Keratinocyte (primary cell): ENCODE data around the gene PPP1R3A. TPM values are rescaled to one million over a fixed set of nuclear protein-coding genes. Genes with fewer than 3 reads are reported as not detected.

Experiments used
- DNase-seq: peaks from one replicate; pipeline ENCODE4 v3.0.0-alpha.2; 2011; ENCODE audit warnings: low read depth, missing footprints, low spot score
- FAIRE-seq: peaks from 2 replicates; lab custom pipeline; 2011; peaks lifted over from hg19 to GRCh38; lab: Jason Lieb, UNC
- H2AFZ ChIP-seq: 2 replicates; pipeline ENCODE4 v1.6.0; 2012; ENCODE audit warnings: low read length, control low read depth, inconsistent platforms; ENCODE audit not compliant: control insufficient read depth
- H3K27ac ChIP-seq: 2 replicates; pipeline ENCODE4 v1.5.1; 2011; ENCODE audit warnings: low read length; ENCODE audit not compliant: control insufficient read depth, insufficient read depth
- H3K27me3 ChIP-seq: 3 replicates; pipeline ENCODE4 v1.6.0; 2011; ENCODE audit warnings: low read length; ENCODE audit not compliant: control insufficient read depth, insufficient read depth; ENCODE audit errors: extremely low read depth
- H3K36me3 ChIP-seq, 2 experiments: 2 replicates in 1 of 2; 3 replicates in 1 of 2; pipeline ENCODE4 v1.5.1; 2011; ENCODE audit warnings: low read length in 2 of 2, mild to moderate bottlenecking in 1 of 2; ENCODE audit not compliant: control insufficient read depth in 2 of 2, insufficient read depth in 2 of 2; ENCODE audit errors: extremely low read depth in 1 of 2
- H3K4me1 ChIP-seq: 3 replicates; pipeline ENCODE4 v1.5.1; 2011; ENCODE audit warnings: low read length; ENCODE audit not compliant: control insufficient read depth, insufficient read depth; ENCODE audit errors: extremely low read depth
- H3K4me2 ChIP-seq: 3 replicates; pipeline ENCODE4 v1.6.0; 2011; ENCODE audit warnings: low read depth, low read length; ENCODE audit not compliant: control insufficient read depth, insufficient read depth; ENCODE audit errors: extremely low read depth
- H3K4me3 ChIP-seq, 3 experiments: fragments of 200-600 bp in 1 of 3; sonication (generic) in 1 of 3; 2 replicates in 2 of 3; 3 replicates in 1 of 3; pipeline ENCODE4 v1.5.1; 2011 to 2016; ENCODE audit warnings: low read length in 3 of 3, mild to moderate bottlenecking in 3 of 3, control low read depth in 2 of 3, inconsistent platforms in 1 of 3, low read depth in 1 of 3, mixed read lengths in 1 of 3, mixed run types in 1 of 3, moderate library complexity in 1 of 3; ENCODE audit not compliant: control insufficient read depth in 2 of 3, insufficient read depth in 2 of 3; ENCODE audit errors: extremely low read depth in 1 of 3
- H3K79me2 ChIP-seq: 2 replicates; pipeline ENCODE4 v1.6.0; 2012; ENCODE audit warnings: low read length; ENCODE audit not compliant: control insufficient read depth, insufficient read depth
- H3K9ac ChIP-seq: 3 replicates; pipeline ENCODE4 v1.6.0; 2011; ENCODE audit warnings: low read length; ENCODE audit not compliant: control insufficient read depth, insufficient read depth; ENCODE audit errors: extremely low read depth
- H3K9me1 ChIP-seq: 3 replicates; pipeline ENCODE4 v1.6.0; 2011; ENCODE audit warnings: low read length; ENCODE audit not compliant: control insufficient read depth, insufficient read depth; ENCODE audit errors: extremely low read depth
- H3K9me3 ChIP-seq: 2 replicates; pipeline ENCODE4 v1.5.1; 2012; ENCODE audit warnings: low read depth, low read length; ENCODE audit not compliant: control insufficient read depth
- H4K20me1 ChIP-seq: 3 replicates; pipeline ENCODE4 v1.6.0; 2011; ENCODE audit warnings: low read length; ENCODE audit not compliant: control insufficient read depth, insufficient read depth; ENCODE audit errors: extremely low read depth
- EZH2 ChIP-seq: IDR thresholded peaks from one replicate; pipeline ENCODE4 v1.6.1; 2012; ENCODE audit warnings: inconsistent platforms, mild to moderate bottlenecking, low read length, moderate library complexity
- dilution Hi-C: fragments of 300-500 bp; cut with MboI; formaldehyde crosslinking; loops from one replicate; pipeline ENCODE4 v1.7.0; 2020; ENCODE audit warnings: low sequenced_read_pairs; ENCODE audit not compliant: extremely low pct_ligation_motif_present
- polyA plus RNA-seq, 5 experiments: library from polyadenylated mRNA; depleted of rRNA in 3 of 5; stranded (reverse) in 3 of 5; stranded (forward) in 1 of 5; unstranded in 1 of 5; fragments of >200 nt; gene quantifications; 1 replicate in 1 of 5; 2 replicates in 3 of 5; 3 replicates in 1 of 5; pipeline versions ENCODE4 v1.2.1 to v1.2.3, GENCODE V29; 2011 to 2012; ENCODE audit warnings: missing spikeins in 2 of 5, low read depth in 1 of 5, low replicate concordance in 1 of 5
- TF ChIP-seq, protein P1 (sequence below), 3 experiments: IDR thresholded peaks in 1 of 3; conservative IDR thresholded peaks in 1 of 3; optimal IDR thresholded peaks in 1 of 3; 2 replicates in 2 of 3; 3 replicates in 1 of 3; pipeline versions ENCODE3 to v1.5.1; 2011; ENCODE audit warnings: low read length in 3 of 3, mild to moderate bottlenecking in 3 of 3, moderate library complexity in 2 of 3, control low read depth in 1 of 3, inconsistent platforms in 1 of 3; ENCODE audit not compliant: insufficient read depth in 2 of 3; ENCODE audit errors: extremely low read depth in 1 of 3

PPP1R3A gene
- polyA plus RNA-seq, 1 donor (not counting 4 experiments of a cell fraction or from before 2014, with no cell fraction given) = not detected

DNA sequence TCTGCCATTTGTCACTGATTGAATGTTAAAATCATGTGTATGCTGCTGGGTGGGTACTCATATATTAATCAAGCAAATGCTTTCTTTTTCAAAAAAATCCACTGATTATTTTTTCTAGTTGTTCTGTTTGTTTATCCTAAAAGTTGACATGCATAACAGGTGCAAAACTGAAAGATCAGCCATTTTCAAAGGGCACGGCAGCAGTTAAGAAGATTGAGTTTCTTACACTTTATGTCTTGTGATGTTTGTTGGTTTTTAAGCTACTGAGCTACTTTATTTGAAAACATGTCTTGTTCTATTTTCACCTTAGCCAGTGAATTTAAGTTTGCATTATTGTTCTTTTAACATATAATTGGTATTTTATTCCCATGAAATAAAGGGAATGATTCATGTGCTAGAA is 45.8 kb downstream of the PPP1R3A start:
- no peaks in the 10 kb centered on the region for H3K9me3 ChIP-seq
- no peaks in the 10 kb centered on the region for H3K27me3 ChIP-seq
- no peaks in the 10 kb centered on the region for H4K20me1 ChIP-seq
- no peak overlapping the region for H3K4me2 ChIP-seq
- no peak overlapping the region for H2AFZ ChIP-seq
- H3K9ac ChIP-seq = no peak overlapping the region
- TF ChIP-seq EZH2 = no peak
- TF ChIP-seq, protein P1, sequence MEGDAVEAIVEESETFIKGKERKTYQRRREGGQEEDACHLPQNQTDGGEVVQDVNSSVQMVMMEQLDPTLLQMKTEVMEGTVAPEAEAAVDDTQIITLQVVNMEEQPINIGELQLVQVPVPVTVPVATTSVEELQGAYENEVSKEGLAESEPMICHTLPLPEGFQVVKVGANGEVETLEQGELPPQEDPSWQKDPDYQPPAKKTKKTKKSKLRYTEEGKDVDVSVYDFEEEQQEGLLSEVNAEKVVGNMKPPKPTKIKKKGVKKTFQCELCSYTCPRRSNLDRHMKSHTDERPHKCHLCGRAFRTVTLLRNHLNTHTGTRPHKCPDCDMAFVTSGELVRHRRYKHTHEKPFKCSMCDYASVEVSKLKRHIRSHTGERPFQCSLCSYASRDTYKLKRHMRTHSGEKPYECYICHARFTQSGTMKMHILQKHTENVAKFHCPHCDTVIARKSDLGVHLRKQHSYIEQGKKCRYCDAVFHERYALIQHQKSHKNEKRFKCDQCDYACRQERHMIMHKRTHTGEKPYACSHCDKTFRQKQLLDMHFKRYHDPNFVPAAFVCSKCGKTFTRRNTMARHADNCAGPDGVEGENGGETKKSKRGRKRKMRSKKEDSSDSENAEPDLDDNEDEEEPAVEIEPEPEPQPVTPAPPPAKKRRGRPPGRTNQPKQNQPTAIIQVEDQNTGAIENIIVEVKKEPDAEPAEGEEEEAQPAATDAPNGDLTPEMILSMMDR (optimal IDR thresholded peaks at IDR 0.05 in 1 of 3, IDR thresholded peaks at IDR 0.05 in 1 of 3, conservative IDR thresholded peaks at IDR 0.05 in 1 of 3; ENCODE audit: extremely low read depth in 1 of 3, insufficient read depth in 2 of 3, low read length in 3 of 3) = no peak
- DNase-seq = no peak
- H3K4me1 ChIP-seq = no peaks in the 10 kb centered on the region
- H3K36me3 ChIP-seq = no peaks in the 10 kb centered on the region
- H3K4me3 ChIP-seq = no peak overlapping the region
- H3K9me1 ChIP-seq = no peaks in the 10 kb centered on the region
- no peak for FAIRE-seq
- H3K27ac ChIP-seq = no peak overlapping the region
- dilution Hi-C loops = no loop called here
- H3K79me2 ChIP-seq = no peaks in the 10 kb centered on the region

DNA sequence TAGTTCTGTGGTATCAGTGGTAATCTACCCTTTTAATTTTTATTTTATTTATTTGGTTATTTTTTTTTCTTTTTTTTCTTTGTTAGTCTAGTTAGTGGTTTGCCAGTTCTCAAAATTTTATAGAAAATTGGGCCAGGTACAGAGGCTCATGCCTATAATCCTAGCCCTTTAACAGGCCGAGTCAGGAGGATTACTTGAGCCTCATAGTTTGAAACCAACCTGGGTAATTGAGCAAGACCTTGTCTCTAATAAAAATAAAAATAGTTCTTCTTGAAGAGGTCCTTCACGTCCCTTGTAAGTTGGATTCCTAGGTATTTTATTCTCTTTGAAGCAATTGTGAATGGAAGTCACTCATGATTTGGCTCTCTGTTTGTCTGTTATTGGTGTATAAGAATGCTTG is 51.5 kb downstream of the PPP1R3A start:
- dilution Hi-C loops = no loop called here
- no peaks in the 10 kb centered on the region for H3K36me3 ChIP-seq
- H3K9me3 ChIP-seq = no peaks in the 10 kb centered on the region
- H3K4me1 ChIP-seq = no peaks in the 10 kb centered on the region
- no peaks in the 10 kb centered on the region for H3K9me1 ChIP-seq
- TF ChIP-seq EZH2 = no peak
- H3K4me2 ChIP-seq = no peak overlapping the region
- H3K9ac ChIP-seq = no peak overlapping the region
- no peak overlapping the region for H3K4me3 ChIP-seq
- FAIRE-seq (no peak), DNase-seq (no peak)
- no peak overlapping the region for H2AFZ ChIP-seq
- no peaks in the 10 kb centered on the region for H3K27me3 ChIP-seq
- no peaks in the 10 kb centered on the region for H3K79me2 ChIP-seq
- no peaks in the 10 kb centered on the region for H4K20me1 ChIP-seq
- H3K27ac ChIP-seq = no peak overlapping the region

DNA sequence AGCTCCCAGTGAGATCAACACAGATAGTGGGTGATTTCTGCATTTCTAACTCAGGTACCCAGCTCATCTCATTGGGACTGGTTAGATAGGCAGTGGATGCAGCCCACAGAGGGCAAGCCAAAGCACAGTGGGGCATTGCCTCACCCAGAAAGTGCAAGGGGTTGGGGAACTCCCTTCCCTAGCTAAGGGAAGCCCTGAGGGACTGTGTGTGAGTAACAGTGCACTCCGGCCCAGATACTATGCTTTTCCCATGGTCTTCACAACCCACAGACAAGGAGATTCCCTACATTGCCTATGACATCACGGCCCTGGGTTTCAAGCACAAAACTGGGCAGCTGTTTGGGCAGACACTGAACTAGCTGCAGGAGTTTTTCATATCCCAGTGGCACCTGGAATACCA is 62.8 kb downstream of the PPP1R3A start:
- H3K9ac ChIP-seq = no peak overlapping the region
- no peaks in the 10 kb centered on the region for H3K27me3 ChIP-seq
- H2AFZ ChIP-seq = no peak overlapping the region
- H3K4me1 ChIP-seq = no peaks in the 10 kb centered on the region
- TF ChIP-seq, protein P1 (optimal IDR thresholded peaks at IDR 0.05 in 1 of 3, IDR thresholded peaks at IDR 0.05 in 1 of 3, conservative IDR thresholded peaks at IDR 0.05 in 1 of 3; ENCODE audit: extremely low read depth in 1 of 3, insufficient read depth in 2 of 3, low read length in 3 of 3) = no peak
- no peak for TF ChIP-seq EZH2
- no peak overlapping the region for H3K27ac ChIP-seq
- no peaks in the 10 kb centered on the region for H3K36me3 ChIP-seq
- no peak overlapping the region for H3K4me3 ChIP-seq
- no peaks in the 10 kb centered on the region for H4K20me1 ChIP-seq
- H3K4me2 ChIP-seq = no peak overlapping the region
- FAIRE-seq = no peak
- no peaks in the 10 kb centered on the region for H3K9me3 ChIP-seq
- no peaks in the 10 kb centered on the region for H3K79me2 ChIP-seq
- dilution Hi-C loops = no loop called here
- no peaks in the 10 kb centered on the region for H3K9me1 ChIP-seq
- DNase-seq = no peak
